Fibroblast of skin of right quadriceps (primary cell): ENCODE data around the gene SPTLC2.
"Not testable (repeated sequence)": the region's sequence is repeated elsewhere in the genome, so short reads cannot be mapped to it uniquely, and the experiment has no call there.

ENCODE experiments used
- DNase-seq: peaks from one replicate; pipeline ENCODE4 v3.0.0-alpha.2; 2013

SPTLC2 gene, protein sequence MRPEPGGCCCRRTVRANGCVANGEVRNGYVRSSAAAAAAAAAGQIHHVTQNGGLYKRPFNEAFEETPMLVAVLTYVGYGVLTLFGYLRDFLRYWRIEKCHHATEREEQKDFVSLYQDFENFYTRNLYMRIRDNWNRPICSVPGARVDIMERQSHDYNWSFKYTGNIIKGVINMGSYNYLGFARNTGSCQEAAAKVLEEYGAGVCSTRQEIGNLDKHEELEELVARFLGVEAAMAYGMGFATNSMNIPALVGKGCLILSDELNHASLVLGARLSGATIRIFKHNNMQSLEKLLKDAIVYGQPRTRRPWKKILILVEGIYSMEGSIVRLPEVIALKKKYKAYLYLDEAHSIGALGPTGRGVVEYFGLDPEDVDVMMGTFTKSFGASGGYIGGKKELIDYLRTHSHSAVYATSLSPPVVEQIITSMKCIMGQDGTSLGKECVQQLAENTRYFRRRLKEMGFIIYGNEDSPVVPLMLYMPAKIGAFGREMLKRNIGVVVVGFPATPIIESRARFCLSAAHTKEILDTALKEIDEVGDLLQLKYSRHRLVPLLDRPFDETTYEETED

GRCh38 chr14:77616454-77617229 lies at the start of gene SPTLC2:
TSS of gene SPTLC2 (minus strand) at chr14:77616637. CDS start at chr14:77616579, 58 bp downstream.
- DNase-seq = peak; percentile 99

DNA sequence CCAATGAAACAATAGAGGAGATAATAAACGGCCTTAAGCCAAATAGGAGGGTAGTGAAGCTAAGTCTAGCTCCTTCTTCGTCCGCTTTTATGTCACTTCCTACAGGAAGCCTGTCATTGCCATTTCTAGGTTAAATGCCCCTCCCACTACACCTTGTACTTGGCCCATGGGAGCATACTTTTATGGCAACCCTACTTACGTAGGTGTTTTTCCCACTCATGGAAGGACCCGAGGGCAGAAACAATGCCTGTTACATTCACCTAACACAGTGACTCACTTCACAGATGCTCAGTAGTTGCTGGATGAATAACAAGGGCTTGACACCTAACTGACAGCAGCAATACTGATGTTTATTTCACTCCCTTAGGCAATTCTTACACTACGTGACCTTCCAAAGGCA lies 46.9 kb upstream of the SPTLC2 start:
- no peak for DNase-seq

GRCh38 chr14:77661562-77661961 lies 45.1 kb upstream of the SPTLC2 start:
- DNase-seq = not testable (repeated sequence)

DNA sequence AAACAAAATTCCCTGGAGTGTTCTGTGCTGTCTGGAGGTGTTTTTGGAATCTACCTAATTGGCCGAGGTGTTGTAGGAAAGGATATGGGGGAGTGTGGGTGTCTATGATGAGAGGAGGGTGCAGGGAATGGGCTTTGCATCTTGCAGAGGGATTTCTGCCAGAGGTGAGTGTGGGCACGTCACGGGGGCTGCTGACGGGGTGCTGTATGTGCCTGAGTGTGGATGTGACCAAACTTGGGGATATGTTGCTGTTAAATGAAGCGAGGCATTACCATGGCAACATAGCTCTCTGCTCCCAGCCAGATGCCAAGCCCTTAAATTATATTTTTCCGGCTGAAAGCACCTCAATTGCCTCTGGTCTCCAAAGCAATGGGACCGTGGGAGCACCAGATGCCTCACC lies 44.3 kb upstream of the SPTLC2 start:
- DNase-seq = no peak

GRCh38 chr14:77659831-77660230 lies 43.4 kb upstream of the SPTLC2 start:
- no peak for DNase-seq

DNA sequence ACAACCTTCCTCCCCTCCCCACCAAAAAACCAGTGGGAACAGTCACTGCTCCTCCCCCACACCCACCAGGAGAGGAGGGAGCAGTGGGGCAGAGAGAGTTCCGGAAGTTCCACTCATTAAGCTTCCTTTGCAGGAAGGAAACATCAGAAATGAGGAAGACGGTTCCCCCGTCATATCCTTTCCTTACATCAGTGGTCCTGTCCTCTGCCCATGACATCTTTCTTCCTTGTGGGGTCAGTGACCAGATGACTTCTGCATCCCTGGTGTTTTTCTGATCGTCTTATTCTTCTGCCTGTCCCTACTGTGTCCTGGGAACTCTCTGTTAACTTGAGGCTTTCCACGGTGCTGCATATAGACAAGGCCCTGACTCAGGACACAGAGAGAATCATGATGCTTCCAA lies 40.8 kb upstream of the SPTLC2 start:
- DNase-seq = no peak

- no peak for DNase-seq
Observed at GRCh38 chr14:77654001-77654441, 37.6 kb upstream of the SPTLC2 start.

GRCh38 chr14:77649326-77649725 lies 32.9 kb upstream of the SPTLC2 start:
- peak; percentile 12 for DNase-seq

GRCh38 chr14:77648520-77649200 lies 32.2 kb upstream of the SPTLC2 start:
- no peak for DNase-seq

DNA sequence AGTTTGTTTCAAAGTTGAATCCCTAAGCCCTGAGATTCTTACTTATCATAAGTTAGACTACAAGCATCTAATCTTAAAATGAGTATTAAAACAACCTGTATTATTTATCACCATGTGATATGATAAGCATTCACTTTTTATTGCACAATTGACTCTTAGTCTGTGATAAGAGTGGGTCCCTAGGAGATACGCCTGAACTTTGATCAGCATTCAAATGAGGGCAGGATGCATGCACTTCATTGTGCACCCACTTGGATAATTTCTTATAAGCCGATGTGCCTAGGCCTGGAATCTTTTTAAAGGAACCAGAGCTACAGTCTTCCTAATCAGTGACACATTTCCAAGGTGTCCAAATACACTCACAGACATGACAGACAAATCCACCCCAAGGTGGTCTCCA lies 31.4 kb upstream of the SPTLC2 start:
- DNase-seq = no peak

DNA sequence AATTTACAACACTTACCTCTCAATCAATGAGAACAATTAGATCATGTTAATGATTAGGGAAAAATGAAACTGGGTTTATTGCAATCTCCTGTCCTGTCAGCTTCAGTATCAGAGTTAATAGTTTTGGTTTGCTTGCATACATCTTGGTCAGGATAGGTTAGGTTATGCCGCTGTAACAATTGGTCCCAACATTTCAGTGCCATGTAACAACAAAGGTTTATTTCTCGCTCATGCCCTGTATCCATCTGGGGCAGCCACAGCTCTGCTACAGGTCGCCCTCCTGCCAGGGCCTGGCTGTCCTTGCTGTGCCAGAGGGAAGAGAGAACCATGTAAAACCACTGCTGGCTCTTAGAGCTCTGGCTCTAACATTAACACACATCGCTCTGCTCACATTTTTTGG lies 30.5 kb upstream of the SPTLC2 start:
- no peak for DNase-seq

GRCh38 chr14:77645520-77646230 lies 29.2 kb upstream of the SPTLC2 start:
- DNase-seq = no peak

DNA sequence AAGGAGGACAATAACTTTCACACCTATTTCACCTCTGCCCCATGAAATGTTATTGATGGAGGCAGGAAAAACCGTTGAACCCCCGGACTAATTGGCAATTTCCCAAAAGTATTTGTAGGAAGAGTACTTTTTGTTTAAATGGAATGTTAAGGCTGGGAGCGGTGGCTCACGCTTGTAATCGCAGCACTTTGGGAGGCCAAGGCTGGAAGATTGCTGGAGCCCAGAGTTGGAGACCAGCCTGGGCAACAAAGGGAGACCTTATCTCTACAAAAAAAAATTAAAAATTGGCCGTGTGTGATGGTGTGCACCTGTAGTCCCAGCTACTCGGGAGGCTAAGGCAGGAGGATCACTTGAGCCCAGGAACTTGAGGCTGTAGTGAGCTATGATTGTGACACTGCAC lies 26.0 kb upstream of the SPTLC2 start:
- no peak for DNase-seq

- DNase-seq = peak; percentile 58
Observed at GRCh38 chr14:77641534-77642341, 25.3 kb upstream of the SPTLC2 start.

- peak; percentile 31 for DNase-seq
Observed at GRCh38 chr14:77640756-77641533, 24.5 kb upstream of the SPTLC2 start.

DNA sequence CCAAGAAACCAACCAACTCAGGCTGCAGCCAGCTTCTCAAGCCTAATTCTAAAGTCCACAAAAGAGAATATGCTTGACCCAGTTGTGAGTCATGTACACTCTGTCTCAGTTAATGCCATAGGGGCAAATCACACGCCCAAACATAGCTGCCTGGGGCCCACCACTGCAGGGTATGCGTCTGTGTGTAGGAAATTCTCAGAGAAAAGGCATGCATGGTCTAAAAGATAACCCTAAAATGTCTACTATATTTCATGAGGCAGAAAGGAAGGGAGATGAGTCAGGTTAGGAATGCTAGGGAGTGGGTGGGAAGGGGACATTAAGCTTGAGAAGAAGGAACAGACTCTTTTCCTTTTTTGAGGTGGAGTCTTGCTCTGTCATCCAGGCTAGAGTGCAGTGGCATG lies 22.3 kb upstream of the SPTLC2 start:
- DNase-seq = peak; percentile 95

DNA sequence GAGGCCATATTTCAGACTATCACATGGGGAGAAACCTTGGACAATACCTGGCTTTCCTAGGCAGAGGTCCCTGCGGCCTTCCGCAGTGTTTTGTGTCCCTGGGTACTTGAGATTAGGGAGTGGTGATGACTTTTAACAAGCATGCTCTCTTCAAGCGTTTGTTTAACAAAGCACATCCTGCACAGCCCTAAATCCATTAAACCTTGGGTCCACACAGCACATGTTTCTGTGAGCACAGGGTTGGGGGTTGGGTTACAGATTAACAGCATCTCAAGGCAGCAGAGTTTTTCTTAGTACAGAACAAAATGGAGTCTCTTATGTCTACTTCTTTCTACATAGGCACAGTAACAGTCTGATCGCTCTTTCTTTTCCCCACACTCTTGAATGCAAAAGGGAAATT lies 19.4 kb upstream of the SPTLC2 start:
- not testable (repeated sequence) for DNase-seq

- not testable (repeated sequence) for DNase-seq
Observed at GRCh38 chr14:77635466-77635865, 19.0 kb upstream of the SPTLC2 start.

GRCh38 chr14:77630111-77630510 lies 13.7 kb upstream of the SPTLC2 start:
- DNase-seq = no peak

DNA sequence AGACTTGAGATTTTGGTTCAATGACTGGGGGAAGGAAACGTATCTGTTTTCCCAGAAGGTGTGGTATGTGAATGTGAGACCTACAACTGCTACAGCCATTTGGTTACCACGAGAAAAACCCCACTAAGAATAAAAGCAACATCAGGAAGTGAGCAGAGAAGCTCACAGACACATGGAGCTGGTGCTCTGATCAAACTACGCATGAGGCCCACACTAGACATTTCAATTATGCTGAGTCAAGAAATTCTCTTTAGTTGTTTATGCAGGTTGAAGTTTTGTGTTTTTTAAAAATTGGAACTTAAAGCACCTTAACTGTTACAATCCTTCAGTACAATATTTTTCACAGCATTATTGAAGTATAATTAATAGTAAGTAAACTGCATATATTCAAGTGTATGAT lies 8.9 kb upstream of the SPTLC2 start:
- DNase-seq = no peak

DNA sequence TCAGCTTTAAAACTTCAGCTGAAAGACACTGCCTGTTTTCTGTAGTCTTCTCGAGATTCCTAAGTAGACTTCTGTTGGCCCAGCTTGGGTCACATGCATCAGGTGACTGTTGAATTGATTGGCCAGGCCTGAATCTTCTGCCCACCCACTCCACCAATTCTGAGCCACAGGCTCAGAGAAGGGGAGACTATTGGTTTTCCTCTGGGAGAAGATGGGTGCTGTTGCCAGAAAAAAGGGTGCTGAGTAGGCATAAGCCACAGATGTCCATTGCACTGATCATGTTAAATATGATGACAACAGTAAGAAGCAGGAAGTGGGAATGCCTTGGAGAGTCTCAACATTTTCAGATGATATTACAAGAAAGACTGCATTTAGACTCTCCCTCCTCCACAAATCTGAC lies 6.8 kb upstream of the SPTLC2 start:
- DNase-seq = no peak
